Transverse colon (tissue), 4 donors: ENCODE measurements around the gene TMBIM4.
"Not testable (repeated sequence)": the region's sequence is repeated elsewhere in the genome, so short reads cannot be mapped to it uniquely, and the experiment has no call there.

ENCODE experiments used
- POLR2AphosphoS5 ChIP-seq, 3 donors: sonication (generic); formaldehyde crosslinking; IDR thresholded peaks; one replicate each; pipeline ENCODE4 v1.6.1; 2016; ENCODE audit warnings: antibody characterized with exemption in 3 of 3
- TF ChIP-seq, protein P1 (sequence below), 5 experiments: fragments of 200-600 bp in 3 of 5; fragments of 450-650 bp in 2 of 5; sonication (generic) in 3 of 5; IDR thresholded peaks; 1 replicate in 2 of 5; 2 replicates in 3 of 5; pipeline ENCODE4 v1.5.1; 2016 to 2017; ENCODE audit warnings: antibody characterized with exemption in 5 of 5, inconsistent platforms in 3 of 5, mild to moderate bottlenecking in 2 of 5, moderate library complexity in 1 of 5

DNA sequence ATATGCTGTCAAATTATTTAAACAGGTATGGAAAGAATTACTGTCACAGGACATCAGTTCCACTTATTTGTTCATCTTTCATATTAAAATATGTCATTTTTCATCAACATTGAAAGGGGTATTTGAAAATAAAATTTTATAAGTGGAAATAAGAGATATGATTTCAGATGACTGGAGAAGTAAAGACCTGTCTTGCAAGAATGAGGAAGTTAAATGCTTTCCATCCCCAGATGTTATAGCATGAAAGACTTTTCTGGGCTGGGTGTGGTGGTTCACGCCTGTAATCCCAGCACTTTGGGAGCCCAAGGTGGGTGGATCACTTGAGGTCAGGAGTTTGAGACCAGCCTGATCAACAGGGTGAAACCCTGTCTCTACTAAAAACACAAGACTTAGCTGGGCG is 41.8 kb upstream of the TMBIM4 start:
- TF ChIP-seq, protein P1, sequence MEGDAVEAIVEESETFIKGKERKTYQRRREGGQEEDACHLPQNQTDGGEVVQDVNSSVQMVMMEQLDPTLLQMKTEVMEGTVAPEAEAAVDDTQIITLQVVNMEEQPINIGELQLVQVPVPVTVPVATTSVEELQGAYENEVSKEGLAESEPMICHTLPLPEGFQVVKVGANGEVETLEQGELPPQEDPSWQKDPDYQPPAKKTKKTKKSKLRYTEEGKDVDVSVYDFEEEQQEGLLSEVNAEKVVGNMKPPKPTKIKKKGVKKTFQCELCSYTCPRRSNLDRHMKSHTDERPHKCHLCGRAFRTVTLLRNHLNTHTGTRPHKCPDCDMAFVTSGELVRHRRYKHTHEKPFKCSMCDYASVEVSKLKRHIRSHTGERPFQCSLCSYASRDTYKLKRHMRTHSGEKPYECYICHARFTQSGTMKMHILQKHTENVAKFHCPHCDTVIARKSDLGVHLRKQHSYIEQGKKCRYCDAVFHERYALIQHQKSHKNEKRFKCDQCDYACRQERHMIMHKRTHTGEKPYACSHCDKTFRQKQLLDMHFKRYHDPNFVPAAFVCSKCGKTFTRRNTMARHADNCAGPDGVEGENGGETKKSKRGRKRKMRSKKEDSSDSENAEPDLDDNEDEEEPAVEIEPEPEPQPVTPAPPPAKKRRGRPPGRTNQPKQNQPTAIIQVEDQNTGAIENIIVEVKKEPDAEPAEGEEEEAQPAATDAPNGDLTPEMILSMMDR (IDR thresholded peaks at IDR 0.05), result not testable (repeated sequence)
- not testable (repeated sequence) for TF ChIP-seq POLR2AphosphoS5 (IDR thresholded peaks at IDR 0.05)
